Pulmonary artery endothelial cell (primary cell): ENCODE data around the gene ZNF423. TPM values are rescaled to one million over a fixed set of nuclear protein-coding genes. Genes with fewer than 3 reads are reported as not detected.

Experiments
- DNase-seq: peaks from one replicate; pipeline ENCODE4 v3.0.0-alpha.2; 2011; ENCODE audit warnings: low read depth, low spot score
- total RNA-seq: library from RNA; depleted of rRNA; stranded (reverse); fragments of >200 nt; gene quantifications from 2 replicates; pipeline ENCODE4 v1.2.3, GENCODE V29; 2014

ZNF423 gene
- total RNA-seq, 1 donor from 2014 or later: 0.73 TPM

DNA sequence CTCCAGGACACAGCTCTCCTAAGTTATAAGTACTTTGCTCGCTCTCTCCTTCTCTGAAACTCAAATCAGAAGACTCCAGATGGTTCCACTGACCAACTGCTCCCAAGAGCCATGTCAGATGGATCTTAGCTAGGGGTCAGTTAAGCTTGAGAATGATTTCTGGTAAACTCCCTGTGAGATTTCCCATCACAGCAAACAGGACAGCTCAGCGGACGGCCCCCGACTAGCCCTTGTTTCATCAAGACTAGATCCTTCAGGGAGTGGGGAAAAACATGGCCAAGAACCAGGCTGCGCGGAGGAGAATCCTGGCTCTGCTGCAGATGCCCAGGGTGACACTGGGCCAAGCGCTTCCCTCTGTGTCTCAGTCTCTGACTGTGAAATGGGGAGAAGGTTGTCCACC lies 322.5 kb downstream of the ZNF423 start:
- DNase-seq: no peak

DNA sequence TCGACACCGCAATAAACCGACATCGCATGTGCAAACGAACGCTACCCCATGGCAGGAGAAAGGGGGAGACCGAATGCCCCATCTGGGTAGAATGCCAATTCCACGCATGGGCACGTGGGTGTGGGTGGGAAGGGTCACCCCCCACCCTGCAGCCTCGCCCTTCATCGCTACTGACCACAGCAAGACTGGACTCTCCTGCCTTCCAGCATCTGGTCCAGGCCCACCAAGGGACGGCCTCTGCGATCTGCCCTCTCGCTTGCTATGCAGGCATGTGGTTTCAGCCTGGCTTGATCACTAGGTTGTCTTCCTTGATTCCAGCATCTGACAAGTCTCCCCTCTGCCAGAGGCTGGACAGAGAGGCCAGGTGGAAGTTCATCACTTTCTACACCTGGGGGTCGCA lies 323.0 kb downstream of the ZNF423 start:
- DNase-seq: no peak

DNA sequence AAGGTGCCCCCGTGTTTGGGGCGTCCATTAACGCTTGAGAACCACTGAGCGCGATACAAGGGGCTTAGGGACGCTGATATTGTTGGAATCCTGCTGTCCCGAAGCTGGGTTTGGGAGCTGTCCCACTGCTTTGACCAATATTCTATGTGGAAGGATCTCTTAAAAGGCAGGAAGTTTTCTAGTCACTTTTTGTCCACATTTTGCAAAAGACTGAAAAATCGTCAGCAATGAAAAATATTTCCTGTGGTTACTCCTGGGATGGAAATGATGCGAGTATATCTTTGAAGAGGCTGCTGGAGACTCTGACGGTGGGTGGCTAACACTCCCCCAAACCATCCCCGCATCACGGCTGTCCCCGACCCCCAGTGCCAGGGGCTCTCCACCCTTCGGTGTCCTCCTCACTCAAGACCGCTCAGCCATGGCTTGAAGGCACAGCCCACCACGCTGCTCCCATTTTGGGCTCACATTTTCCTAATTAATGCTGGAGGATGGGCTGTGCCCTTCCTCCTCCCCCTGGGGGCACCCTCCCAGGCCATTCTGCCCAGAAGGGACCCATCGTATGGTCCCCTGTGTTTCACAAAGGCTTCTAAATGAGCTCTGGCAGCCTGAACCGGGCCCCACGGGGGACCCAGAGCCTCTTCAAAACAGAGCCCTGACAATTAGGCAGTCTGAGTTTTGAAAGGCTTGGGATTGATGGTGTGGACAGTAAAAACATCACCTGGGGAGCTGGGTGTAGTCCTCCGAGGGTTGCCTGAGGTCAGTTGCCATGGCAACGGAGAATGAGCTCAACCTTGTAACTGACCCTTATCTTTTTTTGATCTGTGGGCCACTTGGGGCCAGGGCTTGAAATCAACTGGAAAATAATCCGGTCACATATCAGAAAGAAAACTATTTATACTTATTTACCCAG lies 323.7 kb downstream of the ZNF423 start:
- DNase-seq: no peak

DNA sequence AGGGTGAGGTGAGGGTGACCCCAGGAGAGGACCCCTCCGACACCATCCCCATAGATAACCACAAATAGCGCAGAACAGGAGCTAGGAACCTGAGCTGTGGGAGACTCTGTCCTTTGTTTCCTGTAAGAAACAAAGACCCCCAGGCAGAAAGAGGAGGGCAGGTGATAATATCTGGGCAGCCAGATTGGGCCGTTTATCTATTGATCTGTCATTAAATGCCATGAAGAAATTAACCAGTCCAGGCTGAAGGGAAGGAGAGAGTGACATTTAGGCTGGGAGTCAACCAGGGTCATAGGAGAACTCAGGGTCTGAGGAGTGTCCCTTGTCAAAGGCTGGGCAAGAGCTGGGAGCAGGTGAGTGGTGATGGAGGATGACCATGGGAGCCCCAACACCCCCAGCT lies 324.5 kb downstream of the ZNF423 start:
- DNase-seq: no peak

DNA sequence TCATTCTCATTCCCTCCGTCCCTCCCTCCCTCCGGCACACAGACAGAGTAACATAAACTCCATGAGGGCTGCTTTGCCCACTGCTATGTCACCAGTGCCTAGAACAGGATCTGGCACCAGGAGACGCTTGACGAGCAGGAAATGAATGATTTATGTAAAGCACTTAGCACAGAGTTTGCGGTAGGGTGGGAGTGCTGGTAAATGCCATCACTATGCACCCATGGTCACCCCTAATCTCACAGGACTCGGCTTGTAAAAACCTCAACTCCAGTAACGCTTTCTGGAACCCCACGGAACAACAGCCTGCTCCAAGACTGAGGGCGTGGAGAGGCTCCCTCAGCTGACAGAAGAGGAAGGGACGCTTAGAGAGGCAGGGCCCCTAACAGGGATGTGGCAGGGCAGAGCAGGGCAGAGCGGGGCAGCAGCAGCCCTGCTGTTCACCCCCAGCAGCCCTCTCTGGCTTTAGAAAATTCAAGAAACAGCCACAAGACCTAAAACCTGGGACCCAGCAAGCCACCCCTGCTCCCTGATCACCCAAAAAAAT lies 325.4 kb downstream of the ZNF423 start:
- no peak for DNase-seq

DNA sequence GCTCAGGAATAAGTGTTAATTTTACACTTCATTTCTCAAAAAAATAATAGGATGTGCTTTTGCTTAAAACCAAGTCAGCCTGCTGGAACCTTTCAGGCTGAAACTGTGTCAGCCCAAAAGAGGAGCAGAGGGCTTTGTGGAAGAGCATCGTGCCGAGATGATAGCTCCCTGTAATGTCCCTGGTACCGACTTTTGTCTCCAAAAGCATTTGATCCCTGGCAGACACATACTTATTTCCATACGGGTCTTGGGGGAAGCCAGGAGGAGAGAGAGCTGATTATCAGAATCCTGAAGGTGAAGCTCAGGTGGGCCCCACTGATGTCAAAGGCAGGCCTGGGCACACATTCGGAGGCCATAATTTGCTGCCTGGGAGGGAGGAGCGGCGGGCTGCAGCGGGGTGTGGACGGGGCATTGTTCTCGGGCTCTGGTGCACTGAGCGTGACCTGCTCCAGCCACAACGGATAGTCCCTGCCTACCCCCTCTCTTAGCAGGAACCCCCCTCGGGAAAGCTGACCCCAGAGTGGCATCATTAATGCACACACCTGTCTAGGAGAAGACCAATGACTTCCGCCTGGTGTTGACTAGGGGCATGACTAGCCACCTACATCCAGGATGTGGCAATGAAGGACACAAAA lies 326.4 kb downstream of the ZNF423 start:
- DNase-seq: no peak

DNA sequence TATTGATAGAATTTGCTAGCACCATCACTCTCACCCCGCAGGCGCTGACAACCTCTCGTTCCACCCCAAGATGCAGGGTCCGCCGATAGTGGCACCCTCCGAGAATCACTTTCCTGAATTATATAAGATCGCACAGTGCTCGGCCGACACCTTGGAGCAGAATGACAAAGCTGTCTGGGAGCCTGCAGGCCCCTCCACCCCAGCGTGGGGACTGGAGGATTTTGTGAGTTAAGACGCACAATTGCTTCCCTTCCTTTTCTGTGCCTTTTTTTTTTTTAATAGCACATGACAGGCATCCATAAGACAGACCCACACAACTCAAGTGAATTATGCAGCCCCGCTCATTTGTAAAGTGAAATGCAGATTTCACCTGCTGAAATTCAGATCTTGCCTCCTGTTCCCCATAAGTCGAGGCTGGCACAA lies 327.0 kb downstream of the ZNF423 start:
- no peak for DNase-seq

DNA sequence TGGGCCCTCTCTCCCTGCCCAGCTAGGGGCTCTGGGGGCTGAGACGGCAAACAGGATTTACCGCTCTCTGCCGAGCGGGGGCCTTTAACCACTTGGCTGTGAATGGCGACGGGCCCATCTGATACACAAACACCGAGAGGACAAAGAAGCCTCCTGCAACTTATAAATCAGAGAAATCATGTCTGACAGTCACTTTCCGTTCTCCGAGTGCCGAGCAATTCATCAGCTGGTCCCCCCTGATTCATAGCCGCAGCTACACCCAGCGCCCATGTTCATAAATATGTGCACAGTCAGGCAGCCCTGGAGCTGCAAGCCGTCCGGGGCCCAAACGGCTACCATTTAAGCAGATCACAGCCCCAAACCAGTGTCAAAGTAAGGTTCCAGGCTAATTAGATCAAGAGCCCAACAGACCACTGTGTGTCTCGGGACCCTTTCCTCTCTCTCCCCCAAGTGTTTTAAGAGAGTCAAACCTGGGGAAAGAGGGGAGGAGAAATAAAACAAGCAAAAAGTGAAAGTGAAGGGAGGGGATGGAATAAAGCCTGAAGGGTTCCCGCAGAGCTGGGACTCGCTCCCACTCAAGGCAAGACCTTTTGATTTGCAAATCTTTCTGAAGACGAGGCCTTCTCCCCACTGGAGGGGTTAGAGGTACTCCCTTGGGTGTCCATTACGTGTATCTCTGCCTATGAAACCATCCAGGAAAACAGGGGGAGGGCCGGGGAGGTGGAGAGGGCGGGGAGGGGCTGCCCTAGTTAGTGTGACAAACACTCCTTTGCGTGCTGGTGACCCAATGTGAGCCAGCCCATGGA lies 327.6 kb downstream of the ZNF423 start:
- DNase-seq: no peak

DNA sequence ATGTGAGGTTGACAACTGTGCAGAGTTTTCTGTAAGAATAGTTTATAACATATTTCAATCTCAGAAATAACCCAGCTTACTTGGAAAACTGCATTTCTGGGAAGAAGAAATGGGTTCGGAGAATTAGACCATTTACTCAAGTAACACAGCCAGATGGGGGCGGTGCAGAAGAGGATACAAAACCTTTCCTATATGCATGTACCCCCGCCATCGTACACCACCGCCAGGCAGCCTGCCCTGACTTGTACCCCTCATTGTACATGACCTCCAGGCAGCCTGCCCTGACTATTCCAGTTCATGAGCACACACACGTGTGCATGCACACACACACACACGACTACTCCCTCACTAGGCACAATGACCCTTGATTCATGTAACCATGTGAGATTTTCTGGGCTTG lies 328.3 kb downstream of the ZNF423 start:
- no peak for DNase-seq

DNA sequence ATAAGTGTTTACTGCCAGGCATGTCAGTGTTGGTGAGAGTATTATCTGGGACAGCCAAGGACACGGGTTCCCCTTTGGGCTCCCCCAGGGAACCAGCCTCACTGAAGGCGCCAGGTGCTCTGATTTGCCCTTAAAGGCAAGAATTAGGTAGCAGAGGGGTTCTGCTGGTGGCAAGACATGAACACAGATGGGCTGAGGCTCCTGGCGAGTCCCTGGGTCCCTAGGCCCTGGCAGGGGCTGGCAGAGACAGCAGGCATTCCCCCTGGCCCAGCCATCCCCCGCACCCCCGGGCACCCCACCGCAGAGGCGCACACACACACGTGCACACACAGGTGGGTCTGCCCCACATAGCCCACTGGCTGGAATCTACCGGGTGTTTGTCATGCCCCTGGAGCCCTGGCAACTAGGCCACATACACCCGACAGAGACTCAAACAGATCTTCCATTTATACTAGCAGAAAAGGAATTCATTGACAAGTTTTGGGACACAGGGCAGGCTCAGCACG lies 329.0 kb downstream of the ZNF423 start:
- no peak for DNase-seq

DNA sequence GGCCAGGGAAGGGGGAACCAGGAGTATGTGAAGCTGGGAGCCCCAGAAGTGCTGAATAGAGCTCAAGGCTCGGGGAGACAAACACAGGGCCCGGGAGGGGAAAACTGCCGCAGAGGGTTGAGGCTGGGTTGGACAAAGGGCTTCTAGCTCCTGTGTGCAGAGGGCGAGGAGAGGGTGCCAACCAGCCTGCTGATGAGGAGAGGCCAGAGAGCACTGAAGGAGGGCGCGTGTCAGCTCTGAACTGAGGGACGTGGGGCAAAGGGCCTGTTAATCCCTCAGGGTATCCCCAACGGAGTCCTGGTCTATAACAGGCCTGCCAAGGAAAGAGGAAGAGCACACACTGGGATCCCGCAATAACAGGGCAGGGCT lies 331.0 kb downstream of the ZNF423 start:
- no peak for DNase-seq

DNA sequence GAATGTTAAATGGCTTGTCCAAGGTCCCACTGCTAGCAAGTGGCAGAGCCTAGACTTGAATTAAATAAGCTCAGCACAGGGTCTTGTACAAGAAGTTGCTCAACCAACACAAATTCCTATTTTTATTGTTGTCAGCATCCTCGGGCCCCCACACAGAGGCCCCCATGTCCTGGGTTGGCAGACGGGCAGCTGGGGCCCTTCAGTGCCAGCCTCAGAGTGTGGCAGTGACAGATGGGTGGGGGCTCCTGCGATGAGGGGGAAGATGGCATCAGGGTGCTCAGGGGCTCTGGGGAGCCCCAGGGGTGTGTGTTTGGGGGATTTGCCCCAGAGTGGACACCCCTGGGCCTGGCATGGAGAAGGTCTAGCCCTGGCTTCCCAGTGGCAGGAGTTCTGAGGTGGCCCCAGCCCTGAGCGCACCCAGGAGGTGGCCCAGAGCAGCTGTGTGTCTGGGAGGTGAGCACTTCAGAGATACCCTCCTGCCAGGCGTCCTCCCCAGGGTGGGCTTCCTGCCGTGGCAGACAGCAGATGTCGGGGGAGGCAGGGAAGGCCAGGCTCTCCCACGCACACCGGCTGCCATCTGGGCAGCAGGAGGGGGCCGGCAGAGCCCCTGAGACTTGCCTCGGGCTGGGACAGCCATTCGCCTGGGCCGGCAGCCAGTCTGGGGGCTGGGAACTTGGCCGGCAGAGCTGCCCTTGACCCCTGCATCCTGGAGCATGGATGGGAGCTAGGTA lies 331.5 kb downstream of the ZNF423 start:
- no peak for DNase-seq

DNA sequence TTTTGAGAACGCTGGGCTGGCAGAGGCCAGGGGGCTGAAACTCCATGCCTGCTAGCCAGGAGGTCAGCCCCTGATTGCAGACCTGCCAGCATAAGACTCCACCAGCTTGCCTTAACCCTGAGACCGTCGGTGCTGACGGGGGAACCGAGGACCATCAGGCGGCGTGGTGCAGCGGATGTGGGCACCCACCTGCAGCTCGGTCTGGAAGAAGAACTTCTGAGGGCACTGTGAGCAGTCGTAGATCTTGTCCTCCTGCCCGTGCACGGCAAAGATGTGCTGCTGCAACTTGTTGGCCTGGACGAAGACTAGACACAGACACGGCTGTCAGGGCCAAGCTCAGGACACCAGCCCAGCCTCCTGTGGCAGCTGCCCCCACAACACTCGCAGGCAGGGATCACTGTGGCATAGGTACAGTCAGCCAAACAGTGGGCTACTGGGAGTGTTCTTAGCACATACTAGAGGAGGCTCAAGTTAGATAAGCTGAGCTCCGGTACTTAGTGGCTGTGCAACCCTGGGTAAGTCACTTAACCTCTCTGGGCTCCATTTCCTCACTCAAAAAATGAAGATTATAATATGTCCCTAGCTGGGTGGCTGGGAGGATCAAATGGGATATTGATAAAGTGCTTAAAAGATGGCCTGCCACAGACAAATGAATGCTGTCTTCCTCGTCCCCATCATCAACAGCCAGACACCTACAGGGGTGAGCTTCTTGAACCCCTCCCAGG lies 332.3 kb downstream of the ZNF423 start:
- no peak for DNase-seq

DNA sequence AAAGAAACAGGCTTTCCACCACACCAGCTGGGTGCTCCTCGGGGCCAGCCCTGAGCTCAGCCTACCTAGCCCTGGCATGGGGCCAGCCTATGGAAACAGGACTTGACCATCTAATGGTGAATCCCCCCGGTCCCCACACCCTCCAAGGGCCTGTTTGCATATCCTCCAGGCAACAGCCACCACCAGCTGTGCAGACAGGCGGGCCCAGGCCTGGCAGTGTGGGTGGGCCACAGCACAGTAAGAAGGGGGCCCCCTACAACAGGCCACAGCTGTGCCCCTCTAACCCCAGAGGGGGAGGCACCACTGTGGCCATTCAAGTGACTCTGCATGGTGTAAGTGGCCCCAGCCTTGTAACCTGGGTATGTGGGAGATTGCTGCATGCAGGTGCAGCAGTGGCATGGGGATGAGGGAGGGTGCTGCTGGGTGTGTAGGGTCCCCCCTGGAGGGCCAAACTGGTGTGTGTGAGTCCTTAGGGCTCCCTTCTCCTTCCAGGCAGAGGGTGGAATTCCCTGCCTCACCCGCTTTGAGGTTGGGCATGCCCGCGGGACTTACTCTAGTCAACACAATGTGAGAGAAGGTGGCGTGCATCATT lies 334.1 kb downstream of the ZNF423 start:
- DNase-seq: no peak

DNA sequence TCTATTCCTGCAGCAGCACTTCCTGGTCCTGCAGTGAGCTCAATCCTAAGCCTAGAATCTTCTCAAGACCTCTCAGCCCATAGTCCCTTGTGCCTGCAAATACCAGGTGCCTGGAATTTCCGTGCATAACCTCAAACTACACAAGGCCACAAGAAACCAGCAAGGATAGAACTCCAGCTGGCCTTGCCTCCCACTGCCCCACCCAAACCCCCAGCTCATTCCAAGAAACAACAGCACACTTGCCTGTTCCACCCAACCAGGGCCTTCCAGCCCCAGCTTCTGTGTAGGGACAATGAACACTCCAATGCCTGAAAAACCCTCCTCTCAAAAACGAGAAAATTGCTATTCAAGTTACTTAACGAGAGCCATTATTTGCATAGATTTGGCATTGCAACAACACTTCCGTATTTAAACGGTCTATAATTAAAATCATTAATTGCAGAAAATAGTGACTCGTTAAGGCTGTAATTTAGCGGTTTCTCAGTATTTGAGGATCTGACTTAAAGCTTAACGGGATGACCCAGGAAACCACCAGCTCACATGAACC lies 335.3 kb downstream of the ZNF423 start:
- no peak for DNase-seq

DNA sequence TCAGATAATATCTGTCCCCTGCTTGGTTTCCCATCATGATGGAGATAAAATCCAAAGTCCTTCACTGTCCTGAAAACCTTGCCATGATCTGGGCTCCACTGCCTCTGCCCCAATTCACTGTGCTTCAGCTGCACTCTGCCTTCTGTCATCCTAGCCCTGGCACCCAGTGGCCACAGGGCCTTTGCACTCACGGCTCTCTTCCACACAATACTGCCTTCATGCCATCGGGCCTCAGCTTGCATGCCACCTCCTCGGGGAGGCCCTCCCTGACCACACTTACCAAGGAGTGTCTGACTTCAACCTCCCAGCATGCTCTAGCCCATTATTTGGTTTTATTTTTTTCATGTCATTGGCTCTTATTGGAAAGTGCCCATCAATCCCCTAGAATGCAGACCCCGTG lies 336.2 kb downstream of the ZNF423 start:
- no peak for DNase-seq

DNA sequence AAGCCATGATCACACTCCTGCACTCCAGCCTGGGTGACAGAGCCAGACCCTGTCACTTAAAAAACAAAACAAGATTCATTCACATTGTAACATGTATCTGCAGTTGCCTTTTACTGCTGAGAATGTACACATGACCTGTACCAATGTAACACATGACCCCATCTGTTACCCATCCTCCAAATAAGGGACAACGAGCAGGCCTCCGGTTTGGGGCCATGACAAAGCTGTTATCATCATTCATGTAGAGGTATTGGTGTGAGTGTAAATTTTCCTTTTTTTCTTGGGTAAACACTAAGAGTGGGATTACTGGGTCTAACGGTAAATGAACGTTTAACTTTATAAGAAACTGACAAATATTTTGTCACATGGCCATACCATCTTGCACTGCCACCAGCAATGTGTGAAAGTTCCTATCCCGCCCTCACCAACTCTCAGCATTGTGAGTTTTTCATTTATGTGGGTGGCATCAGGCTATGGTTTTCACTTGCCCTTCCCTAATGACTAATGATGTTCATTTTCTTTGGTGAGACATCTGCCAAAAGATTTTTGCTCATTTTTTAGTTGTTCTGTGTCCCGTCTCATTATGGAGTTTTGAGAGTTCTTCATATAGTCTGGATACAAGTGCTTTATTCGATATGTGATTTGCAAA lies 336.8 kb downstream of the ZNF423 start:
- DNase-seq: no peak

DNA sequence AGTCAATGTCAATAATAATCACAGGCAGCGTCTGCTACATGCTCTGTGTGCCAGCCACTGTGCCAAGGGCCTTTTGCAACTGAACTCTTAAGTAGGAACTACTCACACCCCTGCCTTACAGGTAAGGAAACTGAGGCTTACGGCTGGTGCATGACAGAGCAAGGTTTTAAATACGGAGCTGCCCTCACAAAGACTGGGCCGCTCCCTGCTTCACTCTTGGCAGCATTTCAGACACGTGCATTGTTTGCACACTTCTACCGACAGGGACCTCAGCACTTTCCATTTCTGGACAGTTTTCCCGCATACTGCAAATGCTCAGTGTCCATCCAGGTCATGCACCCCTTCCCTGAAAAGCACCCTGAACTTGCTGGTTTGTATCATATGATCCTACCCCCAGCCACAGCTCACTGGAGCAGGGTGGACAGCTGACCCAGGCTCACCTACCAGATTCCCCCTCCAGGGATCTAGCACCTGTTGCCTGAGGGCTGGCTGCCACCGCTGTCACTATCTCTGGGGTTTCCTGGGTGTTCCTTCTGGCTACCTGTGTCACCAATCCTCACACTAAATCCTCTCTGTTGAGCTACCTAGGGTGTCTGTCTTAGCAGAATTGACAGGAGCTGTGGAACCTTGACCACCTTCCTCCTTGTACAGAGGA lies 339.4 kb downstream of the ZNF423 start:
- no peak for DNase-seq

DNA sequence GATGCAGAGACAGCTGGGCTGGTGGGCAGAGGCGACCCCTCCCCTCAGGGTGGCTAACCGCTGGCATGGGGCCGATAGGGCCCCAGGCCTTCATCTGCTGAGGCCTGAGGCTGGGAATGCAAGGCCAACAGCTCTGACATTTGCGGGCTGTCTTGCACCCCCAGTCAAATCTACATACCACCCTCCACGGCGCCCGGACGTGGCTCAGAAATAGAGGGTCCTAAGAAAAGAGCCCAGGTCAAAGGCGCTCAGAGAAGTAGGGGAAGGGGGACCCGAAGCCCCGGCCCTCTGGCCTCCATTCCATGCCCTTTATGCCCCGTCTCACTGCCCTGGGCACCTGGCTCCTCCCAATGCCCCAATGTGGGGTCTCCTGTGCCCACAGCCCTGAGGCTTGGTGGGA lies 340.1 kb downstream of the ZNF423 start:
- DNase-seq: no peak
